Neural crest cell (in vitro differentiated cells): Measurements from ENCODE around the gene EVC. TPM values are rescaled to one million over a fixed set of nuclear protein-coding genes. Genes with fewer than 3 reads are reported as not detected.

Experiments
- DNase-seq: peaks from one replicate; pipeline ENCODE4 v3.0.0; 2021; ENCODE audit warnings: low read depth, mixed read lengths, low spot score
- H3K27ac Mint-ChIP-seq: one replicate; pipeline ENCODE4 v1.8.0; 2021; ENCODE audit warnings: mild to moderate bottlenecking, mixed read lengths; ENCODE audit not compliant: unreplicated experiment
- H3K27me3 Mint-ChIP-seq: 2 replicates; pipeline ENCODE4 v1.8.0; 2021; ENCODE audit warnings: low read depth, mild to moderate bottlenecking, mixed read lengths
- H3K36me3 Mint-ChIP-seq: 2 replicates; pipeline ENCODE4 v1.8.0; 2021; ENCODE audit warnings: low read depth, mild to moderate bottlenecking, mixed read lengths
- H3K4me1 Mint-ChIP-seq: 2 replicates; pipeline ENCODE4 v1.8.0; 2021; ENCODE audit warnings: mixed read lengths
- H3K4me3 Mint-ChIP-seq: one replicate; pipeline ENCODE4 v1.8.0; 2021; ENCODE audit warnings: mild to moderate bottlenecking, mixed read lengths
- H3K9me3 Mint-ChIP-seq: 2 replicates; pipeline ENCODE4 v1.8.0; 2021; ENCODE audit warnings: mixed read lengths
- CTCF ChIP-seq: fragments of 200-600 bp; sonication (generic); conservative IDR thresholded peaks from 2 replicates; pipeline ENCODE4 v1.5.0; 2021; ENCODE audit warnings: antibody characterized with exemption, mild to moderate bottlenecking
- total RNA-seq: library from RNA; stranded (reverse); gene quantifications from 2 replicates; pipeline ENCODE4 v1.2.1, GENCODE V29; 2021

The EVC gene
- total RNA-seq, 1 donor from 2014 or later, result 24.4 TPM

GRCh38 chr4:5676763-5677162, 34.2 kb upstream of the EVC start:
- H3K9me3 Mint-ChIP-seq, result no peaks in the 10 kb centered on the region
- H3K4me1 Mint-ChIP-seq, result no peaks in the 10 kb centered on the region
- H3K36me3 Mint-ChIP-seq, result peaks cover 5% of the 10 kb centered on the region
- no peak for TF ChIP-seq CTCF
- DNase-seq, result no peak
- H3K4me3 Mint-ChIP-seq, result no peak overlapping the region
- H3K27me3 Mint-ChIP-seq, result no peaks in the 10 kb centered on the region
- H3K27ac Mint-ChIP-seq, result no peak overlapping the region

- Mint-ChIP-seq H3K9me3 (no peaks in the 10 kb centered on the region), H3K27me3 (no peaks in the 10 kb centered on the region), H3K36me3 (peaks cover 2% of the 10 kb centered on the region), H3K4me3 (no peak overlapping the region), H3K27ac (no peak overlapping the region), H3K4me1 (no peaks in the 10 kb centered on the region)
- no peak for DNase-seq
- TF ChIP-seq CTCF, result no peak
Observed at GRCh38 chr4:5678977-5679376, 32.0 kb upstream of the EVC start.

- no peak for TF ChIP-seq CTCF
Observed at GRCh38 chr4:5683566-5683965, 27.4 kb upstream of the EVC start.

GRCh38 chr4:5685296-5685695, 25.7 kb upstream of the EVC start:
- DNase-seq, result no peak
- no peaks in the 10 kb centered on the region for H3K27me3 Mint-ChIP-seq
- no peak for TF ChIP-seq CTCF
- no peak overlapping the region for H3K4me3 Mint-ChIP-seq
- H3K9me3 Mint-ChIP-seq, result no peaks in the 10 kb centered on the region
- no peaks in the 10 kb centered on the region for H3K4me1 Mint-ChIP-seq
- H3K36me3 Mint-ChIP-seq, result peaks cover 15% of the 10 kb centered on the region
- no peak overlapping the region for H3K27ac Mint-ChIP-seq

More at GRCh38 chr4:5683566-5683965, 27.4 kb upstream of the EVC start:
- Mint-ChIP-seq H3K27me3 (no peaks in the 10 kb centered on the region), H3K9me3 (no peaks in the 10 kb centered on the region), H3K27ac (no peak overlapping the region), H3K4me3 (no peak overlapping the region), H3K36me3 (peaks cover 15% of the 10 kb centered on the region), H3K4me1 (no peaks in the 10 kb centered on the region)
- no peak for DNase-seq

GRCh38 chr4:5686338-5686737, 24.7 kb upstream of the EVC start:
- no peaks in the 10 kb centered on the region for H3K27me3 Mint-ChIP-seq
- no peaks in the 10 kb centered on the region for H3K4me1 Mint-ChIP-seq
- no peak overlapping the region for H3K4me3 Mint-ChIP-seq
- no peak for DNase-seq
- no peak for TF ChIP-seq CTCF
- no peak overlapping the region for H3K27ac Mint-ChIP-seq
- no peaks in the 10 kb centered on the region for H3K9me3 Mint-ChIP-seq
- peaks cover 15% of the 10 kb centered on the region for H3K36me3 Mint-ChIP-seq

GRCh38 chr4:5689065-5689464, 21.9 kb upstream of the EVC start:
- Mint-ChIP-seq H3K9me3 (no peaks in the 10 kb centered on the region), H3K4me3 (no peak overlapping the region), H3K27me3 (no peaks in the 10 kb centered on the region), H3K4me1 (no peaks in the 10 kb centered on the region), H3K27ac (no peak overlapping the region), H3K36me3 (peaks cover 15% of the 10 kb centered on the region)
- DNase-seq, result no peak
- TF ChIP-seq CTCF, result no peak
